GM21526 (cell line): Measurements from ENCODE around the gene RYR2.
"Not testable (repeated sequence)": the region's sequence is repeated elsewhere in the genome, so short reads cannot be mapped to it uniquely, and the experiment has no call there.

Experiments
- ATAC-seq: cut with Tn5 transposase; IDR thresholded peaks from one replicate; pipeline ENCODE4 v1.9.1; 2021; ENCODE audit warnings: moderate library complexity; ENCODE audit not compliant: unreplicated experiment, low FRiP score

RYR2 gene

GRCh38 chr1:237507005-237507404, 465.0 kb downstream of the RYR2 start:
- ATAC-seq: peak; percentile 94

GRCh38 chr1:237509748-237510147, 467.8 kb downstream of the RYR2 start:
- ATAC-seq: no peak

- no peak for ATAC-seq
Observed at GRCh38 chr1:237525102-237525501, 483.1 kb downstream of the RYR2 start.

DNA sequence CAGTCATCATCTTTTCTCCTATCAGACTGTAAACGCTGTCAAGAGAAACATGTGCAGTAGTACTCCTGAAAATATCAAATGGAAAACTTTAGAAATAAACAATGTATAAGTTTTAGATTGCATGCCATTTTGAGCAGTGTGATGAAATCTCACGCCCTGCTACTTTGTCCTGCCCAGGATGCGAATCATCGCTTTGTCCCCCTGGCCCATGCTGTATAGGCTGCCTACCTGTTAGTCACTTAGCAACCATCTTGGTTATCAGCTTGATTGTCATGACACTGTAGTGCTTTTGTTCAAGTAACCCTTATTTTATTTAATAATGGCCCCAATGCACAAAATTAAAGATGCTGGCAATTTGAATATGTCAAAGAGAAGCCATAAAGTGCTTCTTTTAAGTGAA, 485.8 kb downstream of the RYR2 start:
- ATAC-seq: no peak

GRCh38 chr1:237528545-237528944, 486.6 kb downstream of the RYR2 start:
- ATAC-seq: no peak

DNA sequence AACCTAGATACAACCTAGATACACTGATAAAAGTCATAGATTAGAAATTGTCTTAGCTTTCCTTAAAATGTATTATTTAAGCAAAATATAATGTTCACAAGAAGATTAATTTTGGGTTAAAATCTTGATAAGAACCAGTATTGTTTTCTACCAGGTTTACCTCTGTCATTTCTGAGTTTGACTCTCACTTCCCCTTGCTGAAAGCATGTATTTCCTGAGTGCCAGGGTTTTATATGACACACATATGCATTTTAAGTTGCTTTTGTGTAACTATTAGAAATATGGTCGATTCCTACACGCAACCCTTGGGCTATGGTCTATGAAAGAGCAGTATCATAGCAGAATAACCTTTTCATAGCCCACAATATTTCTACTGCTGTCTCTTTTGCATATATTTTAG, 497.1 kb downstream of the RYR2 start:
- no peak for ATAC-seq

GRCh38 chr1:237542525-237543418, 500.8 kb downstream of the RYR2 start:
- no peak for ATAC-seq

- no peak for ATAC-seq
Observed at GRCh38 chr1:237553078-237553477, 511.1 kb downstream of the RYR2 start.

- no peak for ATAC-seq
Observed at GRCh38 chr1:237556911-237557310, 514.9 kb downstream of the RYR2 start.

DNA sequence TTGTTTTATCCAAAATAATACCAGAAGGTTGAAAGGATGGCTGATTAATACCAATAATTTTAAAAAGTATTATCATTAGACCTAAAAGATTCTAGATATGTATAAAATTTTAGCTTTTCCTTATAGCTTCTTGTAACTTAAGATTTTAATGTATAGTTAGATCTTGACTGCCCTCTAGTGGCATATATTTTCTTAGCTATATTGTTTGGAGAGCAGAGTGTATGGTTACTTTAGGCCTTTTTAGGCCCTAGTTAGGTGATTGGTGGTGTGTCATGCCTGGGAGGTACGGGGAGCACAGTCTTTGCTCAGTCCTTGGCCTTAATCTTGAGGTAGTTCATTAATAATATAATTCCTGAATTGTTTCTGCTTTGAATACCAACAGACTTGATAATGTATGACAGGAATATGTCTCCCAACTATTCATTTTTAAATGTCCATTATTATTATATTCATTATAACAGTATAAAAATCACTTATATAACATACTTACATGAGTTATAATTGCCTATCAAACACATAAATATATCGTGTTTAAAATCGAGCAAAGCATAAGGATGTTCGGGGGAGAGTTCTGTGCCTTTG, 520.3 kb downstream of the RYR2 start:
- peak; percentile 87 for ATAC-seq

GRCh38 chr1:237565236-237565635, 523.3 kb downstream of the RYR2 start:
- no peak for ATAC-seq

- no peak for ATAC-seq
Observed at GRCh38 chr1:237566581-237566980, 524.6 kb downstream of the RYR2 start.

- ATAC-seq: no peak
Observed at GRCh38 chr1:237568955-237569354, 527.0 kb downstream of the RYR2 start.

DNA sequence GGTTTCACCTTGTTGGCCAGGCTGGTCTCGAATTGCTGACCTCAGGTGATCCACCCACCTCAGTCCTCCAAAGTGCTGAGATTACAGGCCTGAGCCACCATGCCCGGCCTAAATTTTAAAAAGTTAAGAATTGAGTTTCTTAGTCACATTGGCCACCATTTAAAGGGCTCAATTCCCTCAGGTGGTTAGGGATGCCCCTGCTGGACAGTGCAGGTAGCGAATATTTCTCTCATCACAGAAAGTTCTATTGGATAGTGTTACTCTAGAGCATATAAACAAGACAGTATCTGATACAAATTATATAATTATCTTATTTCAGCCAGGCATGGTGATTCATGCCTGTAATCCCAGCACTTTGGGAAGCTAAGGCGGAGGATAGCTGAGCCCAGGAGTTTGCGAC, 528.5 kb downstream of the RYR2 start:
- no peak for ATAC-seq

DNA sequence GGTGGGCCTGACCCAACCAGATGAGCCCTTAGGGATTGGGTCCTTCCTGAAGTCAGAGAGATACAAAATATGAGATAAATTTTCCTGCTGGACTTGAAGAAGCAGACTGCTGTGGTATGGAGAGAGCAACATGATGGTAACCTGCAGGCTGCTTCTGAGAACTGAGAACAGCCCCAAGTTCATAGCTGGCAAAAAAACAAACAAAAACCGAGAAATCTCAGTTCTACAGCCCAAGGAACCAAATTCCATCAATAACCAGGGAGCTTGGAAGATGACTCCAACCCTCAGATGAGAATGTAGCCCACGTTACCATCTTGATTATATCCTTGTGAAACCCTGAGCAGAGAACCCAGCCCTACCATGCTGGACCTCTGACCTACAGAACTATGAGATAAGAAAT, 532.6 kb downstream of the RYR2 start:
- no peak for ATAC-seq

DNA sequence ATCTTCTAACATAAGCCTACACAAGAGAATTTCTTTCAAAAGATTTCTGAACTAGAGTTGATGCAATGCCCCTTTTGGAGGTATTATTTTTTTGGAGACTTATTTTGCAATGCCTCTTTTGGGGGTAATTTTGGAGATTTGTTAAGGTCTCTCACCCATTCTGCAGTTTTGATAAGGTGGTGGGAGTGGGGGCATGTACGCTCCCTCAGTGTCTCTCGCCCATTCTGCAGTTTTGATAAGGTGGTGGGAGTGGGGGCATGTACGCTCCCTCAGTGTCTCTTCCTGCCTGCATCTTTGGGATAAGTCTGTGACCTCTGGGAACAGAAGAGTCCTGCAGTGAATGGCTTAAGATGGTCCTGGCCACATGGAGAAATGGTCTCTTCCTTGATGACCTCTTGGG, 536.6 kb downstream of the RYR2 start:
- ATAC-seq: no peak

- no peak for ATAC-seq
Observed at GRCh38 chr1:237580726-237581125, 538.7 kb downstream of the RYR2 start.

GRCh38 chr1:237583270-237583669, 541.3 kb downstream of the RYR2 start:
- ATAC-seq: no peak

- no peak for ATAC-seq
Observed at GRCh38 chr1:237583756-237584155, 541.8 kb downstream of the RYR2 start.

DNA sequence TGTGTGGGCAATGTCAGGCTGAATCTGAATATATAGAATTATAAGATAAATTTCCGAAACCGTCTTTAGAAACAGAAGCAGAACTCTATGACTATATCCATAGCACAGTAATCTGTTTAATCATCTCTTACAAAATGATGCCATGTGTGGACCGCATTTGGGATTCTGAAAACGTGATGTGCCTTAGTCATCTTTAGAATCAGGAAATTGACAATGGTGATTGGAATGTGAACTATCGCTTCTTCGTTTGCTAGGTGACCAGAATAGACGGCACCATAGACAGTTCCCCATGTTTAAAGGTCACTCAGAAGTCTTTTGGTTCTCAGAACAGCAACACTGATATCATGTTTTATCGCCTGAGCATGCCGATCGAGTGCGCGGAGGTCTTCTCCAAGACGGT, 548.4 kb downstream of the RYR2 start:
- no peak for ATAC-seq

- no peak for ATAC-seq
Observed at GRCh38 chr1:237591353-237591752, 549.4 kb downstream of the RYR2 start.

DNA sequence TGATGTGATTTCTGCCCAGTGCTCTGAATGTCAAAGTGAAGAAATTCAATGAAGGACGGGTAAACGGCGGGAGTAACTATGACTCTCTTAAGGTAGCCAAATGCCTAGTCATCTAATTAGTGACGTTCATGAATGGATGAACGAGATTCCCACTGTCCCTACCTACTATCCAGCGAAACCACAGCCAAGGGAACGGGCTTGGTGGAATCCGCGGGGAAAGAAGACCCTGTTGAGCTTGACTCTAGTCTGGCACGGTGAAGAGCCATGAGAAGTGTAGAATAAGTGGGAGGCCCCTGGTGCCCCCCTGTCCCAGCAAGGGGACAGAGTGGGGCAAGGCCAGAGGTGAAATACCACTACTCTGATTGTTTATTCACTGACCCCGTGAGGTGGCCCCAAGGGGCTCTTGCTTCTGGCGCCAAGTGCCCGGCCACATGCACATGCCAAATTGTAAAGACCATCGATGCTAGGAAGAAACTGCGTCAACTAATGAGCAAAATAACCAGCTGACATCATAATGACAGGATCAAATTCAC, 561.1 kb downstream of the RYR2 start:
- not testable (repeated sequence) for ATAC-seq
